HCT116 (cell line): Measurements from ENCODE around the gene CDC37L1. TPM values are rescaled to one million over a fixed set of nuclear protein-coding genes. Genes with fewer than 3 reads are reported as not detected.

Source experiments
- ATAC-seq: fragments of 200-7000 bp; cut with Tn5 transposase; 2 replicates; pipeline ENCODE4 v1.9.1; 2020; ENCODE audit warnings: mild to moderate bottlenecking, moderate library complexity
- BruUV-seq: library from RNA; stranded (reverse); fragments of 400-500 nt; replicated peaks from 2 replicates; lab custom pipeline; 2021; lab: Mats Ljungman, UMichigan
- CTCF ChIA-PET: fragments of 300-600 bp; sonication (Branson Sonifier 250); formaldehyde crosslinking; loops from one replicate; lab custom pipeline; 2021; ENCODE audit warnings: antibody characterized with exemption; lab: Charles Lee
- POLR2A ChIA-PET: fragments of 300-600, 350-600 bp; sonication (Branson Sonifier 250); formaldehyde crosslinking; loops from one replicate; lab custom pipeline; 2021; ENCODE audit warnings: antibody characterized with exemption; lab: Charles Lee
- RAD21 ChIA-PET, 2 experiments: fragments of 300-600 bp; sonication (Branson Sonifier 250); formaldehyde crosslinking; loops; one replicate each; lab custom pipeline; 2023; ENCODE audit warnings: low total read pairs in 2 of 2; ENCODE audit not compliant: uncharacterized antibody in 2 of 2, unreplicated experiment in 2 of 2, low non-redundant PET in 1 of 2; lab: Charles Lee
- DNase-seq: peaks from one replicate; pipeline ENCODE4 v3.0.0-alpha.2; 2010; ENCODE audit warnings: low read depth, low spot score
- H2AFZ ChIP-seq: fragments of 200-600 bp; shearing (Covaris generic), sonication (generic); 2 replicates; pipeline ENCODE4 v1.6.1; 2017; ENCODE audit warnings: low read depth, mixed run types, mixed read lengths, antibody characterized with exemption, low read length; ENCODE audit not compliant: poor library complexity, severe bottlenecking
- H3K27ac ChIP-seq: 2 replicates; pipeline ENCODE4 v1.5.1; 2012; ENCODE audit warnings: low read depth, low read length
- H3K27me3 ChIP-seq: fragments of 200-600 bp; sonication (generic); 2 replicates; pipeline ENCODE4 v1.6.1; 2016; ENCODE audit warnings: mixed run types, low read length, mixed read lengths; ENCODE audit not compliant: insufficient read depth
- H3K36me3 ChIP-seq, 2 experiments: fragments of 200-500 bp in 1 of 2; fragments of 200-600 bp in 1 of 2; sonication (Bioruptor generic) in 1 of 2; sonication (generic) in 1 of 2; 2 replicates each; pipeline versions ENCODE4 v1.5.1 to v1.6.1; 2014 to 2016; ENCODE audit warnings: low read length in 2 of 2, inconsistent platforms in 1 of 2, mixed read lengths in 1 of 2, mixed run types in 1 of 2; ENCODE audit not compliant: insufficient read depth in 2 of 2, control insufficient read depth in 1 of 2
- H3K4me1 ChIP-seq, 2 experiments: fragments of 200-600 bp in 1 of 2; sonication (generic) in 1 of 2; 2 replicates each; pipeline versions ENCODE4 v1.5.1 to v1.6.1; 2012 to 2017; ENCODE audit warnings: low read length in 2 of 2, inconsistent platforms in 1 of 2, mild to moderate bottlenecking in 1 of 2, mixed read lengths in 1 of 2, mixed run types in 1 of 2, moderate library complexity in 1 of 2; ENCODE audit not compliant: insufficient read depth in 2 of 2, control insufficient read depth in 1 of 2
- H3K4me2 ChIP-seq: fragments of 200-600 bp; sonication (generic); 2 replicates; pipeline ENCODE4 v1.6.1; 2017; ENCODE audit warnings: mixed run types, low read length, mixed read lengths
- H3K4me3 ChIP-seq, 2 experiments: fragments of 200-600 bp in 1 of 2; sonication (generic) in 1 of 2; replicated peaks in 1 of 2; 2 replicates each; pipeline ENCODE4 v1.5.1; 2011 to 2016; ENCODE audit warnings: low read length in 2 of 2, control low read depth in 1 of 2, low read depth in 1 of 2, mild to moderate bottlenecking in 1 of 2, mixed read lengths in 1 of 2, mixed run types in 1 of 2
- H3K79me2 ChIP-seq: fragments of 200-600 bp; sonication (generic); 2 replicates; pipeline ENCODE4 v1.6.1; 2017; ENCODE audit warnings: mild to moderate bottlenecking, mixed run types, low read length, moderate library complexity, mixed read lengths; ENCODE audit not compliant: insufficient read depth
- H3K9ac ChIP-seq: fragments of 200-600 bp; sonication (generic); 2 replicates; pipeline ENCODE4 v1.6.1; 2016; ENCODE audit warnings: low read length, mixed read lengths
- H3K9me2 ChIP-seq: fragments of 200-600 bp; sonication (generic), shearing (Covaris generic); 2 replicates; pipeline ENCODE4 v1.6.1; 2017; ENCODE audit warnings: mixed run types, mild to moderate bottlenecking, moderate library complexity; ENCODE audit not compliant: insufficient read depth
- H3K9me3 ChIP-seq, 2 experiments: fragments of 200-500 bp in 1 of 2; fragments of 200-600 bp in 1 of 2; sonication (Bioruptor generic) in 1 of 2; sonication (generic) in 1 of 2; 2 replicates each; pipeline ENCODE4 v1.6.1; 2014 to 2017; ENCODE audit warnings: low read length in 2 of 2, mixed read lengths in 2 of 2, inconsistent platforms in 1 of 2, low read depth in 1 of 2, mild to moderate bottlenecking in 1 of 2, mixed run types in 1 of 2, moderate library complexity in 1 of 2; ENCODE audit not compliant: control insufficient read depth in 1 of 2, insufficient read depth in 1 of 2
- H4K20me1 ChIP-seq: fragments of 200-600 bp; sonication (generic), shearing (Covaris generic); 2 replicates; pipeline ENCODE4 v1.6.1; 2017; ENCODE audit warnings: mixed run types, mild to moderate bottlenecking, moderate library complexity; ENCODE audit not compliant: insufficient read depth
- CBX3 ChIP-seq: IDR thresholded peaks from 2 replicates; pipeline ENCODE4 v1.6.1; 2012; ENCODE audit warnings: low read depth
- EGR1 ChIP-seq: IDR thresholded peaks from 2 replicates; pipeline ENCODE4 v1.6.1; 2012; ENCODE audit warnings: low read depth
- ELF1 ChIP-seq: IDR thresholded peaks from 2 replicates; pipeline ENCODE4 v1.6.1; 2012; ENCODE audit warnings: low read depth, borderline replicate concordance
- EZH2phosphoT487 ChIP-seq: fragments of 200-600 bp; IDR thresholded peaks from 2 replicates; pipeline ENCODE4 v1.6.1; 2018; ENCODE audit warnings: antibody characterized with exemption, borderline replicate concordance
- FOSL1 ChIP-seq: IDR thresholded peaks from 2 replicates; pipeline ENCODE4 v1.6.1; 2012; ENCODE audit warnings: low read depth
- JUND ChIP-seq: IDR thresholded peaks from 2 replicates; pipeline ENCODE4 v1.6.1; 2012
- POLR2A ChIP-seq: IDR thresholded peaks from 2 replicates; pipeline ENCODE4 v1.7.0; 2011; ENCODE audit warnings: borderline replicate concordance; ENCODE audit not compliant: insufficient read depth, insufficient read length; ENCODE audit errors: extremely low read depth
- RAD21 ChIP-seq: IDR thresholded peaks from 2 replicates; pipeline ENCODE4 v1.6.1; 2012; ENCODE audit warnings: low read depth, mild to moderate bottlenecking
- SIN3A ChIP-seq: IDR thresholded peaks from 2 replicates; pipeline ENCODE4 v1.6.1; 2012; ENCODE audit warnings: low read depth
- SP1 ChIP-seq: IDR thresholded peaks from 2 replicates; pipeline ENCODE4 v1.6.1; 2012; ENCODE audit warnings: low read depth
- SRF ChIP-seq: IDR thresholded peaks from 2 replicates; pipeline ENCODE4 v1.6.1; 2012; ENCODE audit warnings: low read depth
- TCF7L2 ChIP-seq: IDR thresholded peaks from 2 replicates; pipeline ENCODE4 v1.7.0; 2011; ENCODE audit warnings: borderline replicate concordance, inconsistent platforms; ENCODE audit not compliant: insufficient read depth, insufficient read length; ENCODE audit errors: extremely low read depth
- YY1 ChIP-seq: IDR thresholded peaks from 2 replicates; pipeline ENCODE4 v1.6.1; 2011; ENCODE audit warnings: low read length, low read depth, moderate library complexity, mild to moderate bottlenecking; ENCODE audit not compliant: insufficient replicate concordance; ENCODE audit errors: extremely low read depth
- ZBTB33 ChIP-seq: IDR thresholded peaks from 2 replicates; pipeline ENCODE4 v1.6.1; 2011; ENCODE audit warnings: mild to moderate bottlenecking, low read length, moderate library complexity; ENCODE audit not compliant: insufficient replicate concordance; ENCODE audit errors: extremely low read depth
- intact Hi-C: fragments of 100-400 bp; cut with micrococcal nuclease; formaldehyde crosslinking; loops from 2 replicates; pipeline ENCODE4 v1.10.0; 2022
- total RNA-seq: library from RNA; stranded (reverse); gene quantifications from one replicate; pipeline ENCODE4 v1.2.1, GENCODE V29; 2021; ENCODE audit not compliant: unreplicated experiment

Gene CDC37L1
- total RNA-seq, 1 experiment from 2014 or later: 18.1 TPM

GRCh38 chr9:4691795-4692194 lies 12.4 kb downstream of the CDC37L1 start:
- Histone ChIP-seq H3K4me2 (no peak overlapping the region), H3K9me2 (no peaks in the 10 kb centered on the region), H3K9me3 (no peaks in the 10 kb centered on the region), H2AFZ (no peak overlapping the region), H3K36me3 (peaks cover 3 to 7% of the 10 kb centered on the region in 2 experiments; a peak in 2 of 4 replicates), H3K27me3 (no peaks in the 10 kb centered on the region), H3K4me3 (no peak overlapping the region), H4K20me1 (no peaks in the 10 kb centered on the region; the same call in 1 of the 2 replicates), H3K27ac (no peak overlapping the region), H3K9ac (no peak overlapping the region), H3K79me2 (peaks cover 36% of the 10 kb centered on the region), H3K4me1 (peaks cover 0 to 4% of the 10 kb centered on the region in 2 experiments; a peak in 1 of 4 replicates)
- no TSS peak for BruUV-seq
- POLR2A ChIA-PET: interaction anchor here (0.8 kb wide), 1 partner anchor 13 kb away, joined by 3 read pairs; the partner anchor contains the start of gene CDC37L1
- ATAC-seq: no peak
- intact Hi-C loops: no loop called here
- no peak for DNase-seq
- TF ChIP-seq EZH2phosphoT487 (no peak), TCF7L2 (no peak), CBX3 (no peak), SRF (no peak), SP1 (no peak), RAD21 (no peak), ZBTB33 (no peak), JUND (no peak), YY1 (no peak), EGR1 (no peak), ELF1 (no peak), FOSL1 (no peak), POLR2A (no peak), SIN3A (no peak)
- CTCF ChIA-PET: no interaction called here
- RAD21 ChIA-PET: no interaction called here
